IMR-90 (cell line): ENCODE data around the gene TTC29. TPM values are rescaled to one million over a fixed set of nuclear protein-coding genes. Genes with fewer than 3 reads are reported as not detected.

Experiments used
- ATAC-seq: fragments of 200-7000 bp; cut with Tn5 transposase; 2 replicates; pipeline ENCODE4 v1.9.1; 2020; ENCODE audit warnings: low read depth, mild to moderate bottlenecking, moderate library complexity
- BruUV-seq: library from RNA; stranded (reverse); fragments of 400-500 nt; replicated peaks from 2 replicates; lab custom pipeline; 2021; lab: Mats Ljungman, UMichigan
- CTCF ChIA-PET: fragments of 300-600 bp; formaldehyde crosslinking; extraction: SDS; loops from one replicate; lab custom pipeline; 2021; ENCODE audit warnings: antibody characterized with exemption; lab: Yijun Ruan, JAX
- POLR2A ChIA-PET: fragments of 300-600 bp; sonication (Branson Sonifier 250); formaldehyde crosslinking; loops from one replicate; lab custom pipeline; 2022; ENCODE audit warnings: antibody characterized with exemption; ENCODE audit not compliant: unreplicated experiment; lab: Charles Lee
- DNase-seq: peaks from one replicate; pipeline ENCODE4 v3.0.0; 2013
- H2AFZ ChIP-seq: replicated peaks from 2 replicates; pipeline ENCODE3; 2013; ENCODE audit warnings: low read length, mild to moderate bottlenecking; ENCODE audit not compliant: poor library complexity
- H2AK5ac ChIP-seq: 2 replicates; pipeline ENCODE4 v1.6.1; 2013; ENCODE audit warnings: low read depth, low read length, inconsistent platforms
- H2AK9ac ChIP-seq: replicated peaks from 2 replicates; pipeline ENCODE3; 2013; ENCODE audit warnings: mild to moderate bottlenecking, low read depth, low read length, moderate library complexity; ENCODE audit not compliant: poor library complexity
- H2BK120ac ChIP-seq: 2 replicates; pipeline ENCODE4 v1.6.1; 2013; ENCODE audit warnings: low read depth, low read length, inconsistent platforms
- H2BK15ac ChIP-seq: 3 replicates; pipeline ENCODE4 v1.6.1; 2013; ENCODE audit warnings: low read depth, low read length, inconsistent platforms
- H2BK20ac ChIP-seq: 2 replicates; pipeline ENCODE4 v1.6.1; 2013; ENCODE audit warnings: low read depth, mild to moderate bottlenecking, inconsistent platforms, low read length, moderate library complexity
- H2BK5ac ChIP-seq: 2 replicates; pipeline ENCODE4 v1.6.1; 2013; ENCODE audit warnings: mild to moderate bottlenecking, low read depth, low read length, inconsistent platforms; ENCODE audit not compliant: poor library complexity, severe bottlenecking
- H3K14ac ChIP-seq: replicated peaks from 2 replicates; pipeline ENCODE4 v1.6.1; 2013; ENCODE audit warnings: low read depth, low read length, inconsistent platforms
- H3K18ac ChIP-seq: 2 replicates; pipeline ENCODE4 v1.6.1; 2013; ENCODE audit warnings: low read depth, low read length, control low read depth
- H3K23ac ChIP-seq: 2 replicates; pipeline ENCODE4 v1.6.1; 2013; ENCODE audit warnings: low read depth, low read length, inconsistent platforms
- H3K27ac ChIP-seq: 2 replicates; pipeline ENCODE4 v1.5.1; 2013; ENCODE audit warnings: mild to moderate bottlenecking, control low read depth, low read length; ENCODE audit not compliant: insufficient read depth
- H3K27me3 ChIP-seq: 2 replicates; pipeline ENCODE4 v1.6.1; 2013; ENCODE audit warnings: low read length; ENCODE audit not compliant: control insufficient read depth, insufficient read depth
- H3K36me3 ChIP-seq: 2 replicates; pipeline ENCODE4 v1.6.1; 2013; ENCODE audit warnings: low read length, mixed read lengths; ENCODE audit not compliant: control insufficient read depth, insufficient read depth
- H3K4ac ChIP-seq: 2 replicates; pipeline ENCODE4 v1.6.1; 2013; ENCODE audit warnings: low read depth, low read length, inconsistent platforms
- H3K4me1 ChIP-seq: 2 replicates; pipeline ENCODE4 v1.6.1; 2013; ENCODE audit warnings: low read length, mixed read lengths; ENCODE audit not compliant: control insufficient read depth, insufficient read depth
- H3K4me2 ChIP-seq: 2 replicates; pipeline ENCODE4 v1.6.1; 2013; ENCODE audit warnings: low read depth, mild to moderate bottlenecking, control low read depth, low read length, moderate library complexity
- H3K4me3 ChIP-seq: 2 replicates; pipeline ENCODE4 v1.5.1; 2013; ENCODE audit warnings: low read depth, mild to moderate bottlenecking, control low read depth, low read length, moderate library complexity; ENCODE audit not compliant: insufficient read depth
- H3K56ac ChIP-seq: 2 replicates; pipeline ENCODE4 v1.6.1; 2013; ENCODE audit warnings: low read length, inconsistent platforms; ENCODE audit not compliant: insufficient read depth; ENCODE audit errors: extremely low read depth
- H3K79me1 ChIP-seq, 2 experiments: 2 replicates each; pipeline ENCODE4 v1.6.1; 2013; ENCODE audit warnings: low read length in 2 of 2, inconsistent platforms in 1 of 2, low read depth in 1 of 2
- H3K9ac ChIP-seq: 2 replicates; pipeline ENCODE4 v1.6.1; 2013; ENCODE audit warnings: low read depth, low read length, control low read depth
- H3K9me1 ChIP-seq: 2 replicates; pipeline ENCODE4 v1.6.1; 2013; ENCODE audit warnings: low read length, inconsistent platforms; ENCODE audit not compliant: insufficient read depth
- H3K9me3 ChIP-seq: 2 replicates; pipeline ENCODE4 v1.6.1; 2013; ENCODE audit warnings: low read length; ENCODE audit not compliant: control insufficient read depth, insufficient read depth
- H4K20me1 ChIP-seq: 2 replicates; pipeline ENCODE4 v1.6.1; 2013; ENCODE audit warnings: low read length, inconsistent platforms; ENCODE audit not compliant: insufficient read depth
- H4K5ac ChIP-seq: 2 replicates; pipeline ENCODE4 v1.6.1; 2013; ENCODE audit warnings: mild to moderate bottlenecking, low read depth, low read length, control low read depth
- H4K8ac ChIP-seq, 2 experiments: 2 replicates each; pipeline ENCODE4 v1.6.1; 2013; ENCODE audit warnings: low read depth in 2 of 2, low read length in 2 of 2, control low read depth in 1 of 2, inconsistent platforms in 1 of 2
- H4K91ac ChIP-seq: 2 replicates; pipeline ENCODE4 v1.6.1; 2013; ENCODE audit warnings: low read depth, low read length, inconsistent platforms; ENCODE audit not compliant: insufficient read depth
- BHLHE40 ChIP-seq: fragments of 150-350 bp; IDR thresholded peaks from 2 replicates; pipeline ENCODE4 v1.6.1; 2016; ENCODE audit warnings: mild to moderate bottlenecking, low read depth, low read length
- CEBPB ChIP-seq: IDR thresholded peaks from 2 replicates; pipeline ENCODE4 v1.6.1; 2012; ENCODE audit warnings: low read depth, low read length, improper control_type of control experiment
- CHD1 ChIP-seq: IDR thresholded peaks from 2 replicates; pipeline ENCODE4 v1.6.1; 2012; ENCODE audit warnings: low read depth, low read length, improper control_type of control experiment
- FOS ChIP-seq: fragments of 150-350 bp; IDR thresholded peaks from 2 replicates; pipeline ENCODE4 v1.6.1; 2016; ENCODE audit warnings: low read depth, low read length
- MAFK ChIP-seq: IDR thresholded peaks from 2 replicates; pipeline ENCODE4 v1.6.1; 2012; ENCODE audit warnings: low read depth, low read length, improper control_type of control experiment
- MAZ ChIP-seq: IDR thresholded peaks from 2 replicates; pipeline ENCODE4 v1.6.1; 2012; ENCODE audit warnings: low read depth, mild to moderate bottlenecking, low read length, improper control_type of control experiment, moderate library complexity, borderline replicate concordance
- NFE2L2 ChIP-seq: fragments of 150-350 bp; IDR thresholded peaks from 2 replicates; pipeline ENCODE4 v1.6.1; 2016; ENCODE audit warnings: low read depth, mild to moderate bottlenecking, low read length
- POLR2A ChIP-seq: IDR thresholded peaks from 2 replicates; pipeline ENCODE4 v1.6.1; 2012; ENCODE audit warnings: mild to moderate bottlenecking, low read depth, low read length
- RCOR1 ChIP-seq: IDR thresholded peaks from 2 replicates; pipeline ENCODE4 v1.6.1; 2012; ENCODE audit warnings: mild to moderate bottlenecking, low read length, improper control_type of control experiment; ENCODE audit not compliant: insufficient replicate concordance
- RFX5 ChIP-seq: IDR thresholded peaks from 2 replicates; pipeline ENCODE4 v1.8.0; 2012; ENCODE audit warnings: low read depth, mild to moderate bottlenecking, low read length, moderate library complexity
- SMC3 ChIP-seq: fragments of 150-350 bp; IDR thresholded peaks from 2 replicates; pipeline ENCODE4 v1.6.1; 2016; ENCODE audit warnings: low read depth, mild to moderate bottlenecking, antibody characterized with exemption, low read length, moderate library complexity
- WGBS, 2 experiments: methylation state at CpG; one replicate each; pipeline versions ENCODE4 v1.1.5 to v1.1.7; 2013; ENCODE audit warnings: missing lambda C conversion rate in 2 of 2; ENCODE audit not compliant: insufficient read length in 1 of 2; ENCODE audit errors: extremely low coverage in 2 of 2; 5-methylcytosine and 5-hydroxymethylcytosine counted together
- dilution Hi-C: fragments of 300-500 bp; cut with HindIII; formaldehyde crosslinking; loops from one replicate; pipeline ENCODE4 v1.14.3; 2018; ENCODE audit warnings: low sequenced_read_pairs; ENCODE audit not compliant: unreplicated experiment
- in situ Hi-C: fragments of 300-500 bp; cut with MboI; formaldehyde crosslinking; loops from 3 replicates; pipeline ENCODE4 v1.14.3; 2019; ENCODE audit warnings: low sequenced_read_pairs, inconsistent platforms, mixed read lengths
- intact Hi-C: fragments of 100-400 bp; cut with micrococcal nuclease; formaldehyde crosslinking; loops from 2 replicates; pipeline ENCODE4 v1.10.0; 2022
- polyA plus RNA-seq, 3 experiments: library from polyadenylated mRNA; depleted of rRNA; stranded (reverse); fragments of >200 nt; gene quantifications; 2 replicates each; pipeline ENCODE4 v1.2.3, GENCODE V29; 2012; ENCODE audit warnings: low replicate concordance in 1 of 3
- total RNA-seq: library from RNA; depleted of rRNA; stranded (reverse); fragments of >200 nt; gene quantifications from 2 replicates; pipeline ENCODE4 v1.2.3, GENCODE V29; 2012
- TF ChIP-seq, protein P1 (sequence below): fragments of 150-350 bp; IDR thresholded peaks from 2 replicates; pipeline ENCODE4 v1.6.1; 2017; ENCODE audit warnings: mild to moderate bottlenecking, antibody characterized with exemption, low read length, low read depth
- TF ChIP-seq, protein P2 (sequence below): conservative IDR thresholded peaks from 2 replicates; pipeline ENCODE4 v1.5.1; 2012; ENCODE audit warnings: mild to moderate bottlenecking, low read depth, low read length, improper control_type of control experiment
- TF ChIP-seq, protein P3 (sequence below): fragments of 150-350 bp; IDR thresholded peaks from 2 replicates; pipeline ENCODE4 v1.6.1; 2016; ENCODE audit warnings: low read depth, mild to moderate bottlenecking, low read length, moderate library complexity, borderline replicate concordance

Gene TTC29
- total and polyA plus RNA-seq, 2 of the 4 experiments (the other 2 are of a cell fraction) = not detected

DNA sequence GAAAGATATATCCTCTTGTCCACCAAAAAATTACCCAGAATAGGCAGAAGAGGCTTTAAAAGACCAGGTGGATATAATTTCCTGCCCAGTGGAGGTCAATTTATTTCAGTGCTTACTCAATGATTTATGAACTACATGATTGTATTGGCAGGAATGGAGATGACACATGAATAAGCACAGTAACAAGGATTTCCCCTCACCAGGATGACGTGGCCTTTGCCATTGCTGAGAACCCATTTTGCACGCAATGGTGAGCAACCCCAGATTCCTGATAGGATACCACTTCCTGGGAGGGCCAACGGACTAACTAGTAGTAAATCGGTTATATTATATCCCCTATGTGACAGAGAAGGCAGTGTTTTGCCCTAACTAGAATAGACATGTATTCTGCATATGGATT lies 11.6 kb upstream of the TTC29 start:
- Histone ChIP-seq H3K9me3 (no peaks in the 10 kb centered on the region), H3K4me3 (no peak overlapping the region), H3K18ac (no peak overlapping the region), H3K27ac (no peak overlapping the region), H3K36me3 (no peaks in the 10 kb centered on the region), H3K23ac (no peak overlapping the region), H3K4ac (no peak overlapping the region), H3K9ac (no peak overlapping the region), H2BK120ac (peak overlapping the region; percentile 38; the same call in 1 of the 2 replicates), H2BK15ac (no peak overlapping the region), H4K20me1 (no peaks in the 10 kb centered on the region), H3K14ac (no peak overlapping the region), H4K91ac (no peak overlapping the region), H2AK9ac (no peak overlapping the region), H4K5ac (no peak overlapping the region), H3K4me1 (no peaks in the 10 kb centered on the region), H2BK5ac (no peak overlapping the region), H4K8ac (no peak overlapping the region), H3K56ac (no peak overlapping the region), H2AK5ac (no peak overlapping the region), H2BK20ac (peak overlapping the region; percentile 17; the same call in 1 of the 2 replicates), H3K9me1 (no peaks in the 10 kb centered on the region), H3K27me3 (no peaks in the 10 kb centered on the region; the same call in 1 of the 2 replicates), H2AFZ (no peak overlapping the region), H3K4me2 (no peak overlapping the region), H3K79me1 (no peaks in the 10 kb centered on the region)
- no peak for ATAC-seq
- no peak for TF ChIP-seq BHLHE40
- no peak for TF ChIP-seq MAFK
- TF ChIP-seq CEBPB = no peak
- no peak for TF ChIP-seq RCOR1
- TF ChIP-seq SMC3 = no peak
- TF ChIP-seq RFX5 = no peak
- no peak for TF ChIP-seq POLR2A
- no peak for TF ChIP-seq FOS
- TF ChIP-seq, protein P1, sequence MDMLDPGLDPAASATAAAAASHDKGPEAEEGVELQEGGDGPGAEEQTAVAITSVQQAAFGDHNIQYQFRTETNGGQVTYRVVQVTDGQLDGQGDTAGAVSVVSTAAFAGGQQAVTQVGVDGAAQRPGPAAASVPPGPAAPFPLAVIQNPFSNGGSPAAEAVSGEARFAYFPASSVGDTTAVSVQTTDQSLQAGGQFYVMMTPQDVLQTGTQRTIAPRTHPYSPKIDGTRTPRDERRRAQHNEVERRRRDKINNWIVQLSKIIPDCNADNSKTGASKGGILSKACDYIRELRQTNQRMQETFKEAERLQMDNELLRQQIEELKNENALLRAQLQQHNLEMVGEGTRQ = no peak
- TF ChIP-seq CHD1 = no peak
- no peak for TF ChIP-seq NFE2L2
- TF ChIP-seq, protein P2, sequence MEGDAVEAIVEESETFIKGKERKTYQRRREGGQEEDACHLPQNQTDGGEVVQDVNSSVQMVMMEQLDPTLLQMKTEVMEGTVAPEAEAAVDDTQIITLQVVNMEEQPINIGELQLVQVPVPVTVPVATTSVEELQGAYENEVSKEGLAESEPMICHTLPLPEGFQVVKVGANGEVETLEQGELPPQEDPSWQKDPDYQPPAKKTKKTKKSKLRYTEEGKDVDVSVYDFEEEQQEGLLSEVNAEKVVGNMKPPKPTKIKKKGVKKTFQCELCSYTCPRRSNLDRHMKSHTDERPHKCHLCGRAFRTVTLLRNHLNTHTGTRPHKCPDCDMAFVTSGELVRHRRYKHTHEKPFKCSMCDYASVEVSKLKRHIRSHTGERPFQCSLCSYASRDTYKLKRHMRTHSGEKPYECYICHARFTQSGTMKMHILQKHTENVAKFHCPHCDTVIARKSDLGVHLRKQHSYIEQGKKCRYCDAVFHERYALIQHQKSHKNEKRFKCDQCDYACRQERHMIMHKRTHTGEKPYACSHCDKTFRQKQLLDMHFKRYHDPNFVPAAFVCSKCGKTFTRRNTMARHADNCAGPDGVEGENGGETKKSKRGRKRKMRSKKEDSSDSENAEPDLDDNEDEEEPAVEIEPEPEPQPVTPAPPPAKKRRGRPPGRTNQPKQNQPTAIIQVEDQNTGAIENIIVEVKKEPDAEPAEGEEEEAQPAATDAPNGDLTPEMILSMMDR = no peak
- TF ChIP-seq, protein P3, sequence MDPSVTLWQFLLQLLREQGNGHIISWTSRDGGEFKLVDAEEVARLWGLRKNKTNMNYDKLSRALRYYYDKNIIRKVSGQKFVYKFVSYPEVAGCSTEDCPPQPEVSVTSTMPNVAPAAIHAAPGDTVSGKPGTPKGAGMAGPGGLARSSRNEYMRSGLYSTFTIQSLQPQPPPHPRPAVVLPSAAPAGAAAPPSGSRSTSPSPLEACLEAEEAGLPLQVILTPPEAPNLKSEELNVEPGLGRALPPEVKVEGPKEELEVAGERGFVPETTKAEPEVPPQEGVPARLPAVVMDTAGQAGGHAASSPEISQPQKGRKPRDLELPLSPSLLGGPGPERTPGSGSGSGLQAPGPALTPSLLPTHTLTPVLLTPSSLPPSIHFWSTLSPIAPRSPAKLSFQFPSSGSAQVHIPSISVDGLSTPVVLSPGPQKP = no peak
- TF ChIP-seq MAZ = no peak
- no CpG with 5 or more reads among the region's 4 CpGs for WGBS, 2 experiments
- ChIA-PET POLR2A (no interaction called here), CTCF (no interaction called here)
- no TSS peak for BruUV-seq
- dilution Hi-C loops = no loop called here
- in situ Hi-C loops = no loop called here
- intact Hi-C loops = no loop called here
- peak; percentile 85 for DNase-seq
